HG03469 (cell line): ENCODE results near the gene SEPSECS.
A peak's percentile ranks its signal among the peaks of the same experiment; 100 is the strongest.

ENCODE experiments used
- ATAC-seq: cut with Tn5 transposase; IDR thresholded peaks from one replicate; pipeline ENCODE4 v1.9.1; 2021; ENCODE audit warnings: mild to moderate bottlenecking, moderate library complexity, moderate number of reproducible peaks; ENCODE audit not compliant: unreplicated experiment

SEPSECS gene

GRCh38 chr4:25157081-25157480 lies 3.2 kb downstream of the SEPSECS start:
- no peak for ATAC-seq

GRCh38 chr4:25155947-25156346 lies 4.3 kb downstream of the SEPSECS start:
- no peak for ATAC-seq

- ATAC-seq, result no peak
Measured at GRCh38 chr4:25154594-25155265, 5.5 kb downstream of the SEPSECS start.

GRCh38 chr4:25146076-25146475 lies 14.2 kb downstream of the SEPSECS start:
- no peak for ATAC-seq

GRCh38 chr4:25144870-25145481 lies 15.3 kb downstream of the SEPSECS start:
- no peak for ATAC-seq

- no peak for ATAC-seq
Measured at GRCh38 chr4:25142468-25142867, 17.8 kb downstream of the SEPSECS start.

GRCh38 chr4:25141592-25141991 lies 18.7 kb downstream of the SEPSECS start:
- ATAC-seq, result no peak

- no peak for ATAC-seq
Measured at GRCh38 chr4:25133132-25133531, 27.1 kb downstream of the SEPSECS start.

- ATAC-seq, result no peak
Measured at GRCh38 chr4:25131926-25132325, 28.3 kb downstream of the SEPSECS start.

- ATAC-seq, result no peak
Measured at GRCh38 chr4:25131381-25131780, 28.9 kb downstream of the SEPSECS start.

- ATAC-seq, result no peak
Measured at GRCh38 chr4:25129917-25130316, 30.3 kb downstream of the SEPSECS start.

- no peak for ATAC-seq
Measured at GRCh38 chr4:25128671-25129070, 31.6 kb downstream of the SEPSECS start.

GRCh38 chr4:25123236-25123635 lies 37.0 kb downstream of the SEPSECS start:
- peak; percentile 98 for ATAC-seq

- ATAC-seq, result no peak
Measured at GRCh38 chr4:25120146-25120940, 39.9 kb downstream of the SEPSECS start.

GRCh38 chr4:25117716-25118472 lies 42.4 kb downstream of the SEPSECS start:
- ATAC-seq, result no peak

- no peak for ATAC-seq
Measured at GRCh38 chr4:25117274-25117673, 43.0 kb downstream of the SEPSECS start.

GRCh38 chr4:25113915-25114904 lies 46.0 kb downstream of the SEPSECS start:
- ATAC-seq, result no peak

- no peak for ATAC-seq
Measured at GRCh38 chr4:25112995-25113380, 47.3 kb downstream of the SEPSECS start.

- no peak for ATAC-seq
Measured at GRCh38 chr4:25112366-25112994, 47.8 kb downstream of the SEPSECS start.
